Measurements from ENCODE around the gene ST3GAL3. TPM values are rescaled to one million over a fixed set of nuclear protein-coding genes. Genes with fewer than 3 reads are reported as not detected.
A peak's percentile ranks its signal among the peaks of the same experiment; 100 is the strongest.

Gene ST3GAL3
- total and polyA plus RNA-seq, 7 donors = 7.2 to 31.4 (median 21.3) TPM

DNA sequence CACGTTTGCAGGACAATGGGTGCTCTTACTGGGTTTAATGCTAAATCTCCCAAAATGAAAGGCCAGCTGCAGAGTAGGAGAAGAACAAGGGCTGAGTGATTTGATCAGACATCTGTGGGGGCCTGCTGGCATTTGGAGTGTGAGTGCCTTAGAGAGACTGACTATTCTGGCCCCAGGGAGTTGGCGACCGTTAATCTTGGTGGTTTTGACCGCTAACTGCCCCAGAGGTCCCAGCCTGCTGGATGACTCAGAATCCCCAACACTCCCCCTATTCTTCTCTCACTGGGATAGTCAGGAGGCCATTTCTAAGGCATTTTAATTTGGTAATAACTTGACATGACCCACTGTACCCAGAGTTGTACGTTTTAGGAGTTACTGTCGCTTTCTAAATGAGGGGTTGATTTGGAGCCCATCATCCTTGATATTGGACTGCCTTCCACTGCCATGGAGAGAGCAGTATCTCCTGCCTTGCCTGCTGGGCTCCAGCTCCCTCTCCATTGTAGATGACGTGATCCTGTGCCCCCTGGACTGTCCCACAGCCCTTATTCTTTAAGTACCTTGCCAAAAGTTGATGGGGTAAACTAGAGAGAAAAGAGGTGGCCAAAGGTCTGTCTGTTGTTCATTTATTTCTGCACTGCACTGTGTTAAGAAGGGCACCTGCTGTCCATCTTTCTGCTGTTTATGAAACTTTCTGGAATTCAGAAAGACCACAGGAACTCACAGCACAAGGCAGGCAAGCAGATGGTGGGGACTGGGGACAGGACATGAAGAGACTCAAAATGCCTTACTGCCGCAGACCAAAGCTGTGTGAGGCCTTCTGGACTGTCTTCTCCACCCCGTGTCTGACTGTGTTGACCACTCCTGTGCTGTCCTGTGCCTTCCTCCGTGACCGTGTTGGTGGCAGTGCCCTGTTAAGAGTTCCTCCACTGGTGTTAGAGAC, 128.0 kb downstream of the ST3GAL3 start:
- intact Hi-C loops (cut with DNase I) = no loop called here
- Histone ChIP-seq H3K4me1 (peaks cover 0 to 32% (median 25%) of the 10 kb centered on the region in 4 donors), H3K36me3 (peaks cover 0 to 8% (median 0%) of the 10 kb centered on the region in 4 donors), H3K27ac (peak overlapping the region; percentile 41 to 62 (median 52)), H3K4me3 (no peak overlapping the region), H3K9me3 (no peaks in the 10 kb centered on the region), H3K27me3 (no peaks in the 10 kb centered on the region)
- no peak for DNase-seq
- TF ChIP-seq, protein P1, sequence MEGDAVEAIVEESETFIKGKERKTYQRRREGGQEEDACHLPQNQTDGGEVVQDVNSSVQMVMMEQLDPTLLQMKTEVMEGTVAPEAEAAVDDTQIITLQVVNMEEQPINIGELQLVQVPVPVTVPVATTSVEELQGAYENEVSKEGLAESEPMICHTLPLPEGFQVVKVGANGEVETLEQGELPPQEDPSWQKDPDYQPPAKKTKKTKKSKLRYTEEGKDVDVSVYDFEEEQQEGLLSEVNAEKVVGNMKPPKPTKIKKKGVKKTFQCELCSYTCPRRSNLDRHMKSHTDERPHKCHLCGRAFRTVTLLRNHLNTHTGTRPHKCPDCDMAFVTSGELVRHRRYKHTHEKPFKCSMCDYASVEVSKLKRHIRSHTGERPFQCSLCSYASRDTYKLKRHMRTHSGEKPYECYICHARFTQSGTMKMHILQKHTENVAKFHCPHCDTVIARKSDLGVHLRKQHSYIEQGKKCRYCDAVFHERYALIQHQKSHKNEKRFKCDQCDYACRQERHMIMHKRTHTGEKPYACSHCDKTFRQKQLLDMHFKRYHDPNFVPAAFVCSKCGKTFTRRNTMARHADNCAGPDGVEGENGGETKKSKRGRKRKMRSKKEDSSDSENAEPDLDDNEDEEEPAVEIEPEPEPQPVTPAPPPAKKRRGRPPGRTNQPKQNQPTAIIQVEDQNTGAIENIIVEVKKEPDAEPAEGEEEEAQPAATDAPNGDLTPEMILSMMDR (IDR thresholded peaks at IDR 0.05) = no peak
- WGBS, 2 donors = 73 to 86% methylated on average over 11 of the region's 11 CpGs

- TF ChIP-seq POLR2A (IDR thresholded peaks at IDR 0.05) = no peak
- TF ChIP-seq EP300 (IDR thresholded peaks at IDR 0.05) = no peak
- TF ChIP-seq, protein P1 (IDR thresholded peaks at IDR 0.05) = no peak
- no peak for TF ChIP-seq POLR2AphosphoS5 (IDR thresholded peaks at IDR 0.05)
- no peaks in the 10 kb centered on the region for H3K27me3 ChIP-seq
- H3K4me3 ChIP-seq = no peak overlapping the region
- peak overlapping the region in 3 of 4 donors; percentile 12 to 62 (median 41) for H3K27ac ChIP-seq
- peaks cover 0 to 9% (median 2%) of the 10 kb centered on the region in 4 donors for H3K36me3 ChIP-seq
- intact Hi-C loops (cut with DNase I) = no loop called here
- H3K9me3 ChIP-seq = no peaks in the 10 kb centered on the region
- peak; percentile 76 for DNase-seq
- 20 to 33% methylated on average over 6 of the region's 6 CpGs for WGBS, 2 donors
- H3K4me1 ChIP-seq = peaks cover 0 to 36% (median 25%) of the 10 kb centered on the region in 4 donors
These were observed 129.1 kb downstream of the ST3GAL3 start for GRCh38 chr1:43836267-43836951.

DNA sequence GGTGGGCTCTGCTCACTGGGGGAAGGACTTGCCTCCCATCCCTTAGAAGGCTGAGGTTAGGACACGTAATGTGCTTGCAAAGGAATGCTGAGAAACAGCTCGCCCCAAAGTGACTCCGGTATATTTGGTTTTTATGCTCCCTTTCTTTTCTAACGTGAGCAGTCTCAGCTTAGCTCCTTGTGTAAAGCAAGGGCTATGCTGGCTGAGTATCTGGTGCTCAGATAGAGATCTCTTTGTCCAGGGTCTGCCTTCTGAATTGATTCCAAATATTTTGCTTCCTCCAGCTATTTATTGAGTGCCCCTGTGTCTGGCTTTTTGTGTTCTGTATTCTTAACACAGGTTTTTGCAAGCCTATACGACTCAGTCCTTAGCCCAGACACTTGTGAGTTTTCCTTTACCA, 131.7 kb downstream of the ST3GAL3 start:
- H3K9me3 ChIP-seq = no peaks in the 10 kb centered on the region
- H3K27ac ChIP-seq = peak overlapping the region; percentile 32 to 54 (median 46)
- 87 to 91% methylated on average over 5 of the region's 5 CpGs for WGBS, 2 donors
- intact Hi-C loops (cut with DNase I) = no loop called here
- H3K27me3 ChIP-seq = no peaks in the 10 kb centered on the region
- no peak for DNase-seq
- peaks cover 0 to 37% (median 25%) of the 10 kb centered on the region in 4 donors for H3K4me1 ChIP-seq
- H3K4me3 ChIP-seq = no peak overlapping the region
- peaks cover 0 to 26% (median 6%) of the 10 kb centered on the region in 4 donors for H3K36me3 ChIP-seq
- TF ChIP-seq EP300 (IDR thresholded peaks at IDR 0.05) (no peak), POLR2A (IDR thresholded peaks at IDR 0.05) (no peak), POLR2AphosphoS5 (IDR thresholded peaks at IDR 0.05) (no peak)
- TF ChIP-seq, protein P1 (IDR thresholded peaks at IDR 0.05) = no peak

- no peak for DNase-seq
- Histone ChIP-seq H3K4me3 (no peak overlapping the region), H3K27me3 (no peaks in the 10 kb centered on the region), H3K36me3 (peaks cover 0 to 26% (median 6%) of the 10 kb centered on the region in 4 donors), H3K9me3 (no peaks in the 10 kb centered on the region), H3K27ac (no peak overlapping the region), H3K4me1 (peaks cover 0 to 14% (median 7%) of the 10 kb centered on the region in 4 donors)
- 69 to 78% methylated on average over 1 of the region's 1 CpG for WGBS, 2 donors
- no peak for TF ChIP-seq POLR2AphosphoS5 (IDR thresholded peaks at IDR 0.05)
- TF ChIP-seq POLR2A (IDR thresholded peaks at IDR 0.05) = no peak
- TF ChIP-seq EP300 (IDR thresholded peaks at IDR 0.05) = no peak
- TF ChIP-seq, protein P1 (IDR thresholded peaks at IDR 0.05) = no peak
- intact Hi-C loops (cut with DNase I) = no loop called here
These were observed 134.2 kb downstream of the ST3GAL3 start for GRCh38 chr1:43841321-43842174.
